ENCODE data around the gene MBNL3. TPM values are rescaled to one million over a fixed set of nuclear protein-coding genes. Genes with fewer than 3 reads are reported as not detected.
"Not testable (repeated sequence)": the region's sequence is repeated elsewhere in the genome, so short reads cannot be mapped to it uniquely, and the experiment has no call there.

MBNL3 gene
- total RNA-seq, 1 donor from 2014 or later = 21.8 TPM

GRCh38 chrX:132452911-132453550 lies 35.8 kb downstream of the MBNL3 start:
- Mint-ChIP-seq H3K4me3 (no peak overlapping the region), H3K36me3 (ENCODE audit: low read depth) (peaks cover 38% of the 10 kb centered on the region), H3K27me3 (ENCODE audit: low read depth) (no peaks in the 10 kb centered on the region), H3K27ac (ENCODE audit: unreplicated experiment) (peak overlapping the region; percentile 28), H3K9me3 (peaks cover 32% of the 10 kb centered on the region), H3K4me1 (no peaks in the 10 kb centered on the region)
- TF ChIP-seq CTCF (conservative IDR thresholded peaks at IDR 0.05) = no peak
- DNase-seq (ENCODE audit: low read depth, low spot score) = no peak

GRCh38 chrX:132445909-132446308 lies 42.9 kb downstream of the MBNL3 start:
- not testable (repeated sequence) for H3K4me1 Mint-ChIP-seq; H3K27me3 Mint-ChIP-seq (ENCODE audit: low read depth); DNase-seq (ENCODE audit: low read depth, low spot score); H3K4me3 Mint-ChIP-seq; H3K27ac Mint-ChIP-seq (ENCODE audit: unreplicated experiment)
- Mint-ChIP-seq H3K9me3 (peaks cover 23% of the 10 kb centered on the region), H3K36me3 (ENCODE audit: low read depth) (peaks cover 54% of the 10 kb centered on the region)

GRCh38 chrX:132444936-132445335 lies 43.9 kb downstream of the MBNL3 start:
- peak overlapping the region; percentile 72 for H3K27ac Mint-ChIP-seq (ENCODE audit: unreplicated experiment)
- H3K36me3 Mint-ChIP-seq (ENCODE audit: low read depth) = peaks cover 45% of the 10 kb centered on the region
- H3K4me3 Mint-ChIP-seq = no peak overlapping the region
- H3K9me3 Mint-ChIP-seq = peaks cover 19% of the 10 kb centered on the region
- H3K27me3 Mint-ChIP-seq (ENCODE audit: low read depth) = no peaks in the 10 kb centered on the region
- peaks cover 4% of the 10 kb centered on the region for H3K4me1 Mint-ChIP-seq
- no peak for DNase-seq (ENCODE audit: low read depth, low spot score)
- TF ChIP-seq CTCF (conservative IDR thresholded peaks at IDR 0.05) = no peak

- Mint-ChIP-seq H3K27me3 (ENCODE audit: low read depth) (no peaks in the 10 kb centered on the region), H3K9me3 (peaks cover 13% of the 10 kb centered on the region), H3K4me3 (no peak overlapping the region), H3K27ac (ENCODE audit: unreplicated experiment) (no peak overlapping the region), H3K4me1 (peaks cover 4% of the 10 kb centered on the region), H3K36me3 (ENCODE audit: low read depth) (peaks cover 36% of the 10 kb centered on the region)
- no peak for DNase-seq (ENCODE audit: low read depth, low spot score)
- no peak for TF ChIP-seq CTCF (conservative IDR thresholded peaks at IDR 0.05)
These were observed 45.4 kb downstream of the MBNL3 start for GRCh38 chrX:132443196-132444135.

- no peak for DNase-seq (ENCODE audit: low read depth, low spot score)
- Mint-ChIP-seq H3K4me3 (no peak overlapping the region), H3K9me3 (peaks cover 7% of the 10 kb centered on the region), H3K27ac (ENCODE audit: unreplicated experiment) (no peak overlapping the region), H3K4me1 (peaks cover 4% of the 10 kb centered on the region), H3K36me3 (ENCODE audit: low read depth) (peaks cover 28% of the 10 kb centered on the region), H3K27me3 (ENCODE audit: low read depth) (no peaks in the 10 kb centered on the region)
- no peak for TF ChIP-seq CTCF (conservative IDR thresholded peaks at IDR 0.05)
These were observed 46.1 kb downstream of the MBNL3 start for GRCh38 chrX:132442691-132443090.

GRCh38 chrX:132435222-132435621 lies 53.6 kb downstream of the MBNL3 start:
- no peak overlapping the region for H3K27ac Mint-ChIP-seq (ENCODE audit: unreplicated experiment)
- H3K4me3 Mint-ChIP-seq = no peak overlapping the region
- peaks cover 7% of the 10 kb centered on the region for H3K9me3 Mint-ChIP-seq
- TF ChIP-seq CTCF (conservative IDR thresholded peaks at IDR 0.05) = no peak
- peaks cover 20% of the 10 kb centered on the region for H3K4me1 Mint-ChIP-seq
- H3K27me3 Mint-ChIP-seq (ENCODE audit: low read depth) = no peaks in the 10 kb centered on the region
- H3K36me3 Mint-ChIP-seq (ENCODE audit: low read depth) = peaks cover 19% of the 10 kb centered on the region
- DNase-seq (ENCODE audit: low read depth, low spot score) = no peak
